ENCODE measurements around the gene RPRD2. TPM values are rescaled to one million over a fixed set of nuclear protein-coding genes. Genes with fewer than 3 reads are reported as not detected.

Gene RPRD2
- total and polyA plus RNA-seq, 2 experiments from 2014 or later = 16.8 to 20.4 TPM

- H3K9me3 Mint-ChIP-seq = no peaks in the 10 kb centered on the region
- H2AFZ ChIP-seq = no peak overlapping the region
- H3F3A ChIP-seq (replicated peaks; ENCODE audit: low read depth) = 0 out of 2 replicates have a peak, but pooled peaks cover 7% of the 10 kb centered on the region
- H3K4me3 ChIP-seq = peak overlapping the region; percentile 77
- H3K79me2 ChIP-seq (replicated peaks; ENCODE audit: insufficient read depth) = peaks cover 64% of the 10 kb centered on the region
- peaks cover 8% of the 10 kb centered on the region for H3K27me3 Mint-ChIP-seq (ENCODE audit: insufficient read depth, low read depth, poor library complexity)
- peaks cover 12% of the 10 kb centered on the region for H3K4me1 ChIP-seq (ENCODE audit: insufficient read depth)
- TF ChIP-seq JUNB (IDR thresholded peaks at IDR 0.05; ENCODE audit: unreplicated experiment) (no peak), ZNF462 (CRISPR knock-in tag; IDR thresholded peaks at IDR 0.05) (no peak), STAT1 (IDR thresholded peaks at IDR 0.05; ENCODE audit: unreplicated experiment) (no peak), ZNF331 (CRISPR knock-in tag; IDR thresholded peaks at IDR 0.05; ENCODE audit: low read depth) (no peak), NANOG (IDR thresholded peaks at IDR 0.05; ENCODE audit: borderline replicate concordance) (no peak), ZNF114 (CRISPR knock-in tag; IDR thresholded peaks at IDR 0.05) (no peak), CREB1 (CRISPR knock-in tag; IDR thresholded peaks at IDR 0.05; ENCODE audit: low read depth) (no peak), EZH2 (IDR thresholded peaks at IDR 0.05; ENCODE audit: low read depth, unreplicated experiment) (no peak), EZH2phosphoT487 (IDR thresholded peaks at IDR 0.05; ENCODE audit: unreplicated experiment) (no peak), POLR2AphosphoS5 (IDR thresholded peaks at IDR 0.05; ENCODE audit: low read depth) (no peak), ETS1 (IDR thresholded peaks at IDR 0.05) (no peak)
- TF ChIP-seq, protein P1, sequence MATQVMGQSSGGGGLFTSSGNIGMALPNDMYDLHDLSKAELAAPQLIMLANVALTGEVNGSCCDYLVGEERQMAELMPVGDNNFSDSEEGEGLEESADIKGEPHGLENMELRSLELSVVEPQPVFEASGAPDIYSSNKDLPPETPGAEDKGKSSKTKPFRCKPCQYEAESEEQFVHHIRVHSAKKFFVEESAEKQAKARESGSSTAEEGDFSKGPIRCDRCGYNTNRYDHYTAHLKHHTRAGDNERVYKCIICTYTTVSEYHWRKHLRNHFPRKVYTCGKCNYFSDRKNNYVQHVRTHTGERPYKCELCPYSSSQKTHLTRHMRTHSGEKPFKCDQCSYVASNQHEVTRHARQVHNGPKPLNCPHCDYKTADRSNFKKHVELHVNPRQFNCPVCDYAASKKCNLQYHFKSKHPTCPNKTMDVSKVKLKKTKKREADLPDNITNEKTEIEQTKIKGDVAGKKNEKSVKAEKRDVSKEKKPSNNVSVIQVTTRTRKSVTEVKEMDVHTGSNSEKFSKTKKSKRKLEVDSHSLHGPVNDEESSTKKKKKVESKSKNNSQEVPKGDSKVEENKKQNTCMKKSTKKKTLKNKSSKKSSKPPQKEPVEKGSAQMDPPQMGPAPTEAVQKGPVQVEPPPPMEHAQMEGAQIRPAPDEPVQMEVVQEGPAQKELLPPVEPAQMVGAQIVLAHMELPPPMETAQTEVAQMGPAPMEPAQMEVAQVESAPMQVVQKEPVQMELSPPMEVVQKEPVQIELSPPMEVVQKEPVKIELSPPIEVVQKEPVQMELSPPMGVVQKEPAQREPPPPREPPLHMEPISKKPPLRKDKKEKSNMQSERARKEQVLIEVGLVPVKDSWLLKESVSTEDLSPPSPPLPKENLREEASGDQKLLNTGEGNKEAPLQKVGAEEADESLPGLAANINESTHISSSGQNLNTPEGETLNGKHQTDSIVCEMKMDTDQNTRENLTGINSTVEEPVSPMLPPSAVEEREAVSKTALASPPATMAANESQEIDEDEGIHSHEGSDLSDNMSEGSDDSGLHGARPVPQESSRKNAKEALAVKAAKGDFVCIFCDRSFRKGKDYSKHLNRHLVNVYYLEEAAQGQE (IDR thresholded peaks at IDR 0.05; ENCODE audit: unreplicated experiment) = no peak
- TF ChIP-seq, protein P2, sequence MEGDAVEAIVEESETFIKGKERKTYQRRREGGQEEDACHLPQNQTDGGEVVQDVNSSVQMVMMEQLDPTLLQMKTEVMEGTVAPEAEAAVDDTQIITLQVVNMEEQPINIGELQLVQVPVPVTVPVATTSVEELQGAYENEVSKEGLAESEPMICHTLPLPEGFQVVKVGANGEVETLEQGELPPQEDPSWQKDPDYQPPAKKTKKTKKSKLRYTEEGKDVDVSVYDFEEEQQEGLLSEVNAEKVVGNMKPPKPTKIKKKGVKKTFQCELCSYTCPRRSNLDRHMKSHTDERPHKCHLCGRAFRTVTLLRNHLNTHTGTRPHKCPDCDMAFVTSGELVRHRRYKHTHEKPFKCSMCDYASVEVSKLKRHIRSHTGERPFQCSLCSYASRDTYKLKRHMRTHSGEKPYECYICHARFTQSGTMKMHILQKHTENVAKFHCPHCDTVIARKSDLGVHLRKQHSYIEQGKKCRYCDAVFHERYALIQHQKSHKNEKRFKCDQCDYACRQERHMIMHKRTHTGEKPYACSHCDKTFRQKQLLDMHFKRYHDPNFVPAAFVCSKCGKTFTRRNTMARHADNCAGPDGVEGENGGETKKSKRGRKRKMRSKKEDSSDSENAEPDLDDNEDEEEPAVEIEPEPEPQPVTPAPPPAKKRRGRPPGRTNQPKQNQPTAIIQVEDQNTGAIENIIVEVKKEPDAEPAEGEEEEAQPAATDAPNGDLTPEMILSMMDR (conservative IDR thresholded peaks at IDR 0.05; ENCODE audit: low read depth in 2 of 2) = no peak
- peaks cover 14% of the 10 kb centered on the region for H3K4me1 Mint-ChIP-seq
- ATAC-seq = no peak
- DNase-seq (ENCODE audit: low spot score) = no peak
- no peaks in the 10 kb centered on the region for H3K36me3 ChIP-seq (ENCODE audit: insufficient read depth)
- H3K27ac Mint-ChIP-seq = peak overlapping the region; percentile 100
- no peaks in the 10 kb centered on the region for H3K9me2 ChIP-seq (ENCODE audit: insufficient read depth)
- peak overlapping the region; percentile 98 for H3K4me3 Mint-ChIP-seq
- peak overlapping the region; percentile 23; the same call in 1 of the 2 replicates for H3K27ac ChIP-seq (ENCODE audit: low read depth)
- peaks cover 9% of the 10 kb centered on the region; the same call in 1 of the 2 replicates for H4K20me1 ChIP-seq (replicated peaks; ENCODE audit: insufficient read depth)
- H3K36me3 Mint-ChIP-seq (ENCODE audit: low read depth) = peaks cover 9% of the 10 kb centered on the region
- H3K27me3 ChIP-seq (ENCODE audit: insufficient read depth) = no peaks in the 10 kb centered on the region
- peak overlapping the region; percentile 86 for H3K4me2 ChIP-seq
Measured at GRCh38 chr1:150365941-150366340, 2.0 kb downstream of the RPRD2 start.
